GM18526 (cell line): ENCODE measurements around the gene HSF2.

Source experiments
- POLR2A ChIP-seq: IDR thresholded peaks from 3 replicates; pipeline ENCODE4 v1.6.1; 2011; ENCODE audit not compliant: insufficient read length; ENCODE audit errors: extremely low read depth

Gene HSF2

GRCh38 chr6:122416825-122417224, 17.4 kb downstream of the HSF2 start:
- TF ChIP-seq POLR2A = no peak

- TF ChIP-seq POLR2A = no peak
These were observed 22.6 kb downstream of the HSF2 start for GRCh38 chr6:122422003-122422402.

- TF ChIP-seq POLR2A = no peak
These were observed 23.3 kb downstream of the HSF2 start for GRCh38 chr6:122422614-122423267.

- no peak for TF ChIP-seq POLR2A
These were observed 24.3 kb downstream of the HSF2 start for GRCh38 chr6:122423734-122424133.

GRCh38 chr6:122426597-122426996, 27.1 kb downstream of the HSF2 start:
- TF ChIP-seq POLR2A = no peak

GRCh38 chr6:122428781-122429180, 29.3 kb downstream of the HSF2 start:
- TF ChIP-seq POLR2A = no peak

GRCh38 chr6:122429323-122429722, 29.9 kb downstream of the HSF2 start:
- TF ChIP-seq POLR2A = no peak

- TF ChIP-seq POLR2A = no peak
These were observed 32.3 kb downstream of the HSF2 start for GRCh38 chr6:122431780-122432179.

- TF ChIP-seq POLR2A = no peak
These were observed 33.4 kb downstream of the HSF2 start for GRCh38 chr6:122432816-122433215.

- no peak for TF ChIP-seq POLR2A
These were observed 39.5 kb downstream of the HSF2 start for GRCh38 chr6:122438975-122439374.

- no peak for TF ChIP-seq POLR2A
These were observed 45.8 kb downstream of the HSF2 start for GRCh38 chr6:122445274-122445673.

- no peak for TF ChIP-seq POLR2A
These were observed 49.6 kb downstream of the HSF2 start for GRCh38 chr6:122449069-122449468.

GRCh38 chr6:122452509-122452908, 53.1 kb downstream of the HSF2 start:
- TF ChIP-seq POLR2A = no peak

- no peak for TF ChIP-seq POLR2A
These were observed 55.2 kb downstream of the HSF2 start for GRCh38 chr6:122454673-122455072.

- no peak for TF ChIP-seq POLR2A
These were observed 58.6 kb downstream of the HSF2 start for GRCh38 chr6:122458087-122458486.

GRCh38 chr6:122459240-122459639, 59.8 kb downstream of the HSF2 start:
- TF ChIP-seq POLR2A = no peak

- TF ChIP-seq POLR2A = no peak
These were observed 62.4 kb downstream of the HSF2 start for GRCh38 chr6:122461885-122462284.
